ENCODE results near the gene GPR18. TPM values are rescaled to one million over a fixed set of nuclear protein-coding genes. Genes with fewer than 3 reads are reported as not detected.

The GPR18 gene
- total RNA-seq, 1 experiment from 2014 or later, result not detected

DNA sequence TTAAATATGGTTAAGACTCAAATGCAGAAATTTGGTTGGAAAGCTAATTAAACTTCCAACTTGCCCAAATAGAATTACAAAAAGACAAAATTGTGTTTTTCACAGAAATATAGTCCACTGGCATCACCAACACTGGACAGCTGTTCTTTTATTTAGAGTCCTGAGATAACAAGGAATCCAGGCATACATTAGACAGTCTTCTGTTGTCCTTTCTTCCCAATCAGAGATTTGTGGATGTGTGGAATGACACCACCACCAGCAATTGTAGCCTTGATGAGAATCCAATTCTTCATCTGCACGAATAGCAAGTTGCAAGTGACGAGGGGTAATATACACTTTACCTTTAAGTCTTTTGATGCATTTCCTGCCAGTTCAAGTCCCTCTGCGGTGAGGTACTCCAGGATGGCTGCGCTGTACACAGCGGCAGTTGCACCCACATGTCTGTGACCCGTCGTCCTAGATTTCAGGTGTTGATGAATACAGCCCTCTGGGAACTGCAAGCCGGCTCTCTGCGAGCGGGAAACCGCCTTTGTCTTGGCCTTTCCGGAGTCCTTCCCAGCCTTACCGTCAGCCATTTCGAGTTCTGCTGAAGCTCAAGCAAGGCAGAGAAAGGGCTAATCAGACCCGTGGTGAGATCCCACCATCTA lies 42.9 kb downstream of the GPR18 start (continued):
- TF ChIP-seq, protein P1, sequence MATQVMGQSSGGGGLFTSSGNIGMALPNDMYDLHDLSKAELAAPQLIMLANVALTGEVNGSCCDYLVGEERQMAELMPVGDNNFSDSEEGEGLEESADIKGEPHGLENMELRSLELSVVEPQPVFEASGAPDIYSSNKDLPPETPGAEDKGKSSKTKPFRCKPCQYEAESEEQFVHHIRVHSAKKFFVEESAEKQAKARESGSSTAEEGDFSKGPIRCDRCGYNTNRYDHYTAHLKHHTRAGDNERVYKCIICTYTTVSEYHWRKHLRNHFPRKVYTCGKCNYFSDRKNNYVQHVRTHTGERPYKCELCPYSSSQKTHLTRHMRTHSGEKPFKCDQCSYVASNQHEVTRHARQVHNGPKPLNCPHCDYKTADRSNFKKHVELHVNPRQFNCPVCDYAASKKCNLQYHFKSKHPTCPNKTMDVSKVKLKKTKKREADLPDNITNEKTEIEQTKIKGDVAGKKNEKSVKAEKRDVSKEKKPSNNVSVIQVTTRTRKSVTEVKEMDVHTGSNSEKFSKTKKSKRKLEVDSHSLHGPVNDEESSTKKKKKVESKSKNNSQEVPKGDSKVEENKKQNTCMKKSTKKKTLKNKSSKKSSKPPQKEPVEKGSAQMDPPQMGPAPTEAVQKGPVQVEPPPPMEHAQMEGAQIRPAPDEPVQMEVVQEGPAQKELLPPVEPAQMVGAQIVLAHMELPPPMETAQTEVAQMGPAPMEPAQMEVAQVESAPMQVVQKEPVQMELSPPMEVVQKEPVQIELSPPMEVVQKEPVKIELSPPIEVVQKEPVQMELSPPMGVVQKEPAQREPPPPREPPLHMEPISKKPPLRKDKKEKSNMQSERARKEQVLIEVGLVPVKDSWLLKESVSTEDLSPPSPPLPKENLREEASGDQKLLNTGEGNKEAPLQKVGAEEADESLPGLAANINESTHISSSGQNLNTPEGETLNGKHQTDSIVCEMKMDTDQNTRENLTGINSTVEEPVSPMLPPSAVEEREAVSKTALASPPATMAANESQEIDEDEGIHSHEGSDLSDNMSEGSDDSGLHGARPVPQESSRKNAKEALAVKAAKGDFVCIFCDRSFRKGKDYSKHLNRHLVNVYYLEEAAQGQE (IDR thresholded peaks at IDR 0.05; ENCODE audit: low read depth), result no peak
- TF ChIP-seq RAD21 (IDR thresholded peaks at IDR 0.05; ENCODE audit: low read depth) (no peak), ZNF274 (IDR thresholded peaks at IDR 0.05; ENCODE audit: low read depth, low read length) (no peak), SRF (IDR thresholded peaks at IDR 0.05; ENCODE audit: low read depth) (no peak), ZFX (IDR thresholded peaks at IDR 0.05) (no peak), FOSL1 (IDR thresholded peaks at IDR 0.05; ENCODE audit: low read depth) (no peak), JUND (IDR thresholded peaks at IDR 0.05) (no peak), EZH2 (IDR thresholded peaks at IDR 0.05) (no peak)
- TF ChIP-seq, protein P2, sequence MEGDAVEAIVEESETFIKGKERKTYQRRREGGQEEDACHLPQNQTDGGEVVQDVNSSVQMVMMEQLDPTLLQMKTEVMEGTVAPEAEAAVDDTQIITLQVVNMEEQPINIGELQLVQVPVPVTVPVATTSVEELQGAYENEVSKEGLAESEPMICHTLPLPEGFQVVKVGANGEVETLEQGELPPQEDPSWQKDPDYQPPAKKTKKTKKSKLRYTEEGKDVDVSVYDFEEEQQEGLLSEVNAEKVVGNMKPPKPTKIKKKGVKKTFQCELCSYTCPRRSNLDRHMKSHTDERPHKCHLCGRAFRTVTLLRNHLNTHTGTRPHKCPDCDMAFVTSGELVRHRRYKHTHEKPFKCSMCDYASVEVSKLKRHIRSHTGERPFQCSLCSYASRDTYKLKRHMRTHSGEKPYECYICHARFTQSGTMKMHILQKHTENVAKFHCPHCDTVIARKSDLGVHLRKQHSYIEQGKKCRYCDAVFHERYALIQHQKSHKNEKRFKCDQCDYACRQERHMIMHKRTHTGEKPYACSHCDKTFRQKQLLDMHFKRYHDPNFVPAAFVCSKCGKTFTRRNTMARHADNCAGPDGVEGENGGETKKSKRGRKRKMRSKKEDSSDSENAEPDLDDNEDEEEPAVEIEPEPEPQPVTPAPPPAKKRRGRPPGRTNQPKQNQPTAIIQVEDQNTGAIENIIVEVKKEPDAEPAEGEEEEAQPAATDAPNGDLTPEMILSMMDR (IDR thresholded peaks at IDR 0.05 in 2 of 3, conservative IDR thresholded peaks at IDR 0.05 in 1 of 3; ENCODE audit: borderline replicate concordance in 1 of 3, insufficient read depth in 1 of 3, low read depth in 2 of 3, low read length in 2 of 3), result no peak

DNA sequence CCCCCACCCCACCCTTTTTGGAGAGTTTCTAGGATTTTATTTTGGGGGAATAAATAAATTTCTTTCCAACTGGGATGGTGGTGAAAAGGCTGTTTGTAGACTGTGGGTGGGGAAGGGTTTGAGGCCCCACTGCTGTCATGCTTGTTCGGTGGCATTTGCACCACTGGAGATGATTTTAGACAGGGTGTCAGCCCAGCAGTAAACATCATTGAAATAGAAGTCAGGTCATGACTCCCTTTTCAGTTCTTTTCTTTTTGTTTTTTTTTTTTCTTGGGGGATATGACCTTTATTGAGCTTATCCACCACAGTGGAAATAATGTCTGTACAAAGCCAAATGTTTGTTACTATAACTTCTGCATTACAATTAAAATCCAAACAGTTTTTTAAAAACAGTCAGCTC lies 43.4 kb downstream of the GPR18 start:
- Histone ChIP-seq H3K79me2 (ENCODE audit: insufficient read depth, low read length) (peaks cover 94% of the 10 kb centered on the region), H4K20me1 (ENCODE audit: insufficient read depth) (peaks cover 5% of the 10 kb centered on the region), H3K9me3 (ENCODE audit: control insufficient read depth in 1 of 2, insufficient read depth in 1 of 2, low read depth in 1 of 2, low read length in 2 of 2) (no peaks in the 10 kb centered on the region), H3K9me2 (ENCODE audit: insufficient read depth) (no peaks in the 10 kb centered on the region), H3K9ac (ENCODE audit: low read length) (no peak overlapping the region), H3K4me3 (replicated peaks in 1 of 2; ENCODE audit: low read depth in 1 of 2, low read length in 2 of 2) (no peak overlapping the region), H3K27ac (ENCODE audit: low read depth, low read length) (no peak overlapping the region), H3K27me3 (ENCODE audit: insufficient read depth, low read length) (no peaks in the 10 kb centered on the region), H3K4me2 (ENCODE audit: low read length) (no peak overlapping the region), H2AFZ (ENCODE audit: low read depth, low read length, poor library complexity, severe bottlenecking) (no peak overlapping the region), H3K4me1 (ENCODE audit: control insufficient read depth in 1 of 2, insufficient read depth in 2 of 2, low read length in 2 of 2) (peaks cover 0 to 7% of the 10 kb centered on the region in 2 experiments; a peak in 1 of 4 replicates), H3K36me3 (ENCODE audit: control insufficient read depth in 1 of 2, insufficient read depth in 2 of 2, low read length in 2 of 2) (0 out of 4 replicates have a peak, but pooled peaks cover 0 to 6% of the 10 kb centered on the region in 2 experiments)
- RAD21 ChIA-PET (ENCODE audit: low non-redundant PET in 1 of 2, low total read pairs in 2 of 2, uncharacterized antibody in 2 of 2, unreplicated experiment in 2 of 2), result no interaction called here
- CTCF ChIA-PET, result no interaction called here
- ATAC-seq (no peak), DNase-seq (ENCODE audit: low read depth, low spot score) (no peak)
- POLR2A ChIA-PET, result no interaction called here
- intact Hi-C loops (cut with micrococcal nuclease), result no loop called here
- no TSS peak for BruUV-seq (replicated peaks)
- TF ChIP-seq, protein P3, sequence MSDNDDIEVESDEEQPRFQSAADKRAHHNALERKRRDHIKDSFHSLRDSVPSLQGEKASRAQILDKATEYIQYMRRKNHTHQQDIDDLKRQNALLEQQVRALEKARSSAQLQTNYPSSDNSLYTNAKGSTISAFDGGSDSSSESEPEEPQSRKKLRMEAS (IDR thresholded peaks at IDR 0.05), result no peak
- TF ChIP-seq RAD21 (IDR thresholded peaks at IDR 0.05; ENCODE audit: low read depth) (no peak), YY1 (IDR thresholded peaks at IDR 0.05; ENCODE audit: extremely low read depth, insufficient replicate concordance, low read depth, low read length) (no peak), EZH2phosphoT487 (IDR thresholded peaks at IDR 0.05; ENCODE audit: borderline replicate concordance) (no peak), SIN3A (IDR thresholded peaks at IDR 0.05; ENCODE audit: low read depth) (no peak), TCF7L2 (IDR thresholded peaks at IDR 0.05; ENCODE audit: borderline replicate concordance, extremely low read depth, insufficient read depth, insufficient read length) (no peak), SP1 (IDR thresholded peaks at IDR 0.05; ENCODE audit: low read depth) (no peak), ZNF274 (IDR thresholded peaks at IDR 0.05; ENCODE audit: low read depth, low read length) (no peak), FOSL1 (IDR thresholded peaks at IDR 0.05; ENCODE audit: low read depth) (no peak)
- TF ChIP-seq, protein P4, sequence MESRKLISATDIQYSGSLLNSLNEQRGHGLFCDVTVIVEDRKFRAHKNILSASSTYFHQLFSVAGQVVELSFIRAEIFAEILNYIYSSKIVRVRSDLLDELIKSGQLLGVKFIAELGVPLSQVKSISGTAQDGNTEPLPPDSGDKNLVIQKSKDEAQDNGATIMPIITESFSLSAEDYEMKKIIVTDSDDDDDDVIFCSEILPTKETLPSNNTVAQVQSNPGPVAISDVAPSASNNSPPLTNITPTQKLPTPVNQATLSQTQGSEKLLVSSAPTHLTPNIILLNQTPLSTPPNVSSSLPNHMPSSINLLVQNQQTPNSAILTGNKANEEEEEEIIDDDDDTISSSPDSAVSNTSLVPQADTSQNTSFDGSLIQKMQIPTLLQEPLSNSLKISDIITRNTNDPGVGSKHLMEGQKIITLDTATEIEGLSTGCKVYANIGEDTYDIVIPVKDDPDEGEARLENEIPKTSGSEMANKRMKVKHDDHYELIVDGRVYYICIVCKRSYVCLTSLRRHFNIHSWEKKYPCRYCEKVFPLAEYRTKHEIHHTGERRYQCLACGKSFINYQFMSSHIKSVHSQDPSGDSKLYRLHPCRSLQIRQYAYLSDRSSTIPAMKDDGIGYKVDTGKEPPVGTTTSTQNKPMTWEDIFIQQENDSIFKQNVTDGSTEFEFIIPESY (IDR thresholded peaks at IDR 0.05; ENCODE audit: extremely low read depth, insufficient replicate concordance, low read length), result no peak
- TF ChIP-seq, protein P5, sequence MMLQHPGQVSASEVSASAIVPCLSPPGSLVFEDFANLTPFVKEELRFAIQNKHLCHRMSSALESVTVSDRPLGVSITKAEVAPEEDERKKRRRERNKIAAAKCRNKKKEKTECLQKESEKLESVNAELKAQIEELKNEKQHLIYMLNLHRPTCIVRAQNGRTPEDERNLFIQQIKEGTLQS (IDR thresholded peaks at IDR 0.05), result no peak
